Measurements from ENCODE around the gene PDXK.

Gene PDXK

GRCh38 chr21:43752758-43753438 is 34.0 kb downstream of the PDXK start:
- no peak overlapping the region for H3K4me3 ChIP-seq (replicated peaks in 1 of 2; ENCODE audit: low read depth in 2 of 2, low read length in 2 of 2)
- TF ChIP-seq CTCF (IDR thresholded peaks at IDR 0.05; ENCODE audit: low read depth, low read length) = no peak
- DNase-seq (ENCODE audit: low read depth in 2 of 2) = no peak

DNA sequence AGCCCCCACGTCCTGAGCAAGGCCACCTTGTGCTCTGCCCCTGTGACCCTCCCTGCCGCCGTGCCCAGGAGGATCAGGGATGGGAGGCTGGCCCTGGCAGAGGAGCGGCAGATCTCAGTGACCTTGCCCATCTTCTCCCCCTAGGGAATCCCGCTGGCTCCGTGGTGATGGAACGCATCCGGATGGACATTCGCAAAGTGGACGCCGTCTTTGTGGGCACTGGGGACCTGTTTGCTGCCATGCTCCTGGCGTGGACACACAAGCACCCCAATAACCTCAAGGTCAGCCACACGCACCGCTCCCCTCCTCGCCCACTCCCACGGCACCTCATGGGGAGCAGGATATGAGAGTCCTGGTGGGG is 34.5 kb downstream of the PDXK start:
- no peak for DNase-seq (ENCODE audit: low read depth in 2 of 2)
- TF ChIP-seq CTCF (IDR thresholded peaks at IDR 0.05; ENCODE audit: low read depth, low read length) = no peak
- H3K4me3 ChIP-seq (replicated peaks in 1 of 2; ENCODE audit: low read depth in 2 of 2, low read length in 2 of 2) = no peak overlapping the region

DNA sequence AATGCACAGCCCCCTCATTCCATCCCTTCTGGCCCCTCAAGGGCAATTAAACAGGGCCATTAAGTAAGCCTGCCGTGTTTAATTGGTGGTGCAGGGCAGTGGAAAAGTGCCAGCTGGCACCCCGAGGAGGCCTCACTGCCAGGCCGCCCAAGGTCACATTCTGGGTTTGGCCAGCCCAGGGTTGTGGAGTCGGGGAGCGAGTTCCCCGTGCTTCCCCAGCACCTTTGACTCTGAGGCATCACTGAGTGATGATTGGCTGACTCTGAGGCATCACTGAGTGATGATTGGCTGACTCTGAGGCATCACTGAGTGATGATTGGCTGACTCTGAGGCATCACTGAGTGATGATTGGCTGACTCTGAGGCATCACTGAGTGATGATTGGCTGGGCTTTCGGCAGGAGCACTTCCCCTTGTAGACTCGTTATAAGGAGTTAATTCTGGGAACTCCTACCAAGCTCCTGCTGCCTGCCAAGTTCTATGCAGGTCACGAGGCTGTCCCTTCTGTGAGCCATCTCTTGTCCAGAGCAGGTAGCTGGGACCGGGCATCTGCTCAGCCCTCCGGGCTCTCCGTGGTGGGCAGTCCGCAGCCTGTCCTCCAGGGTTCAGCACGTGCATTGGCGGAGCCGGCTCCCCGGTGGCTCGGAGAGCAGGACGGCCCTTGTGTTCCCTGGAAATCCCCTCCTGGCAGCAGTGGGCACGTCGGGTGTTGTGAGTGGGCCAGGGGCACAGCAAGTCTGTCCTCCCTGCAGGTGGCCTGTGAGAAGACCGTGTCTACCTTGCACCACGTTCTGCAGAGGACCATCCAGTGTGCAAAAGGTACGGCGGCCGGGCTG is 36.2 kb downstream of the PDXK start:
- no peak overlapping the region for H3K4me3 ChIP-seq (replicated peaks in 1 of 2; ENCODE audit: low read depth in 2 of 2, low read length in 2 of 2)
- TF ChIP-seq CTCF (IDR thresholded peaks at IDR 0.05; ENCODE audit: low read depth, low read length) = no peak
- no peak for DNase-seq (ENCODE audit: low read depth in 2 of 2)

- no peak overlapping the region for H3K4me3 ChIP-seq (replicated peaks in 1 of 2; ENCODE audit: low read depth in 2 of 2, low read length in 2 of 2)
- no peak for TF ChIP-seq CTCF (IDR thresholded peaks at IDR 0.05; ENCODE audit: low read depth, low read length)
- DNase-seq (ENCODE audit: low read depth in 2 of 2) = no peak
Measured at GRCh38 chr21:43755820-43756594, 37.1 kb downstream of the PDXK start.

DNA sequence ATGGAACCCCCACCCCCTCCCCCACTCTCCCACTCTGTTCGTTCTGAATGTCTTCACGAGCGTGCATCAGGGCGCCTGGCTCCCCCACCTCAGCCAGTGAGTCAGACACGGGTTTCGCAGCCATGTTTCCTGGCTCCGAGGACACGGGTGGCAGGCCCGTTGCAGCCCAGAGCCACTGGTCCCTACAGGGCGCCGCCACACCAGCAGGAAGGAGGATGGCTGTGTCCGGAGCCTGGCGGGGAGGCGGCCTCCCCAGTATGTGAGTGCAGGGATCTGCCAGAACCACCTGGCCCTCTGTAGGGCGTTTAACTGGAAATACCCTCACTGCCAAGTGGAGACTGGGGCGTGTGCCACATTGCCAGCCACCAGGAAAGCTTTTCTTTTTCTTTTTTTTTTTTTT is 38.7 kb downstream of the PDXK start:
- no peak for TF ChIP-seq CTCF (IDR thresholded peaks at IDR 0.05; ENCODE audit: low read depth, low read length)
- H3K4me3 ChIP-seq (replicated peaks in 1 of 2; ENCODE audit: low read depth in 2 of 2, low read length in 2 of 2) = no peak overlapping the region
- DNase-seq (ENCODE audit: low read depth in 2 of 2) = no peak

DNA sequence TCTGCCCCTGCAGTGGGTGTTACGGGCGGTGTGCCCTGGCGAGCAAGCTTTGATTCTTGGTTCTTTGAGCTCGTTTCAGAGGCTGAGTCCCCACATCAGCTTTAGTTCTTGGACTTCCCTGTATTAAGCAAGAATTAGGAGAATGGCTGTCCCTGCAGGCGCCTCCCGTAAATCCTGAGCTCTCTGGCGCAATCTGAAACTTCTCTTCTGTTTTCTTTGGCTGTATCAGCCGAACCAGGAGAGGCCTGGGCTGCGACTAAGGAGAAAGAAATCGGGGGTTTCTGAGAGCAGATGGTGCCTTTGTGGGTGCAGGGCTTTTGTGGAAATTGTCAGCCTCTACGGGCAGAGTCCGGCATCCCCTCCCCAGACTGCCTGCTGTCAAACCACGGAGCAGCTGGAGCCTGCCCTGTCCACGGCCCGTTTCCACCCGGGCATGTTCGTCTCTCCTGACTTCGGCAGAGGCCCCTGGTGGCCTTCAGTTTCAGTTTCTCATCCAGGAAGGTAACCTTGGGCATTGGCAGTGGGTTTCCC is 39.2 kb downstream of the PDXK start:
- DNase-seq (ENCODE audit: low read depth in 2 of 2) = peak; percentile 82 to 83
- H3K4me3 ChIP-seq (replicated peaks in 1 of 2; ENCODE audit: low read depth in 2 of 2, low read length in 2 of 2) = peak overlapping the region in 1 of 2 donors; percentile 6
- TF ChIP-seq CTCF (IDR thresholded peaks at IDR 0.05; ENCODE audit: low read depth, low read length) = no peak

Measured in cardiac fibroblast (primary cell).